SK-N-SH treated with all-trans-retinoic acid at 6 μM for 48 hours (cell line): ENCODE measurements around the gene MAPK7.

Experiments used
- CSRNP3 ChIP-seq: fragments of 250-450 bp; sonication (Bioruptor Pico); IDR thresholded peaks from 2 replicates; pipeline ENCODE4 v1.5.1; 2021; ENCODE audit warnings: mild to moderate bottlenecking, moderate library complexity
- ESRRG ChIP-seq: fragments of 250-450 bp; sonication (Bioruptor Pico); IDR thresholded peaks from 2 replicates; pipeline ENCODE4 v1.6.1; 2021; ENCODE audit warnings: mild to moderate bottlenecking
- ZFP3 ChIP-seq: fragments of 250-450 bp; sonication (Bioruptor Pico); IDR thresholded peaks from 2 replicates; pipeline ENCODE4 v1.5.0; 2020; ENCODE audit warnings: mild to moderate bottlenecking, moderate library complexity
- ZFP30 ChIP-seq: fragments of 450-650 bp; formaldehyde crosslinking; IDR thresholded peaks from 2 replicates; pipeline ENCODE4 v1.5.0; 2022; ENCODE audit warnings: mild to moderate bottlenecking, moderate library complexity
- ZNF70 ChIP-seq: fragments of 450-650 bp; formaldehyde crosslinking; IDR thresholded peaks from 2 replicates; pipeline ENCODE4 v1.5.0; 2020; ENCODE audit warnings: mild to moderate bottlenecking, moderate library complexity

DNA sequence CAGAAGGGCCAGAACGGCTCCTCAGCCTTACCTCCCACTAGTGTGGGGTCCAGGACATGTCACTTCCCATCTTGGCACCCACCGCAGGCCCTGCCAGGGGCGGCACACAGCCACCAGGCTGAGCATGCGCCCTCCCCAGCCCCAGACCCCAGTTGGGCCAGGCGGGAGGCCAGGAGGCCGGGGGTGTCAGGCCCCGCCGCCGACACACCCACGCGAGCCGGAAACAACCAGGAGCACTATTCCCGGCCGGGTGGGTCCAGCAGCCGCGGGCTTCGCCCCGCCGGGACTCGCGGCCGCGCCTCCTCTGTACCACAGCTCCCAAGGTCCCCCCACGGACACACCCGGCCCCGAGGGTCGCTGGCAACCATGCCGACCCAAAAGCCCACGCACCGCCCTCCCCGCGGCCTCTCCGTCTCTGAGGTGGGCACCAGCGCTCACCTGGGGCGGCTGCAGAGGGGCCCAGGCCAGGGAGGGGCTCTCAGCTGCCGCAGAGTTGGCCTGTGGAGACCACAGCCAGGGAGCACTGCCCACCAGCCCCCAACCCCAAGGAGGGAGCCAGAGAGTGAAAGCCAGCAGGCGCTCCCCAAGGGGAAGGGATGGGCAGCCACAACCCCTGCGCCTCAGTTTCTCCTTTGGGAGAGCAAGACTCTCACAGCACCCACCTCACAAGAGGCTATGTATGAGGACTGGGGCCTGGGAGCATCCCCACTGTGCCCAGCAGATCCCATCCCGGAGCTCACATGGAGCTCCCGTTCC lies 33.8 kb upstream of the MAPK7 start:
- TF ChIP-seq ZNF70 (CRISPR knock-in tag) (no peak), CSRNP3 (CRISPR knock-in tag) (no peak), ESRRG (no peak), ZFP3 (no peak), ZFP30 (no peak)
